GM12874 (cell line): Measurements from ENCODE around the gene RFX4.

Source experiments
- CTCF ChIP-seq: IDR thresholded peaks from 2 replicates; pipeline ENCODE4 v1.5.1; 2011; ENCODE audit warnings: low read depth, mild to moderate bottlenecking, control low read depth, low read length, moderate library complexity; ENCODE audit not compliant: insufficient read depth

The RFX4 gene

DNA sequence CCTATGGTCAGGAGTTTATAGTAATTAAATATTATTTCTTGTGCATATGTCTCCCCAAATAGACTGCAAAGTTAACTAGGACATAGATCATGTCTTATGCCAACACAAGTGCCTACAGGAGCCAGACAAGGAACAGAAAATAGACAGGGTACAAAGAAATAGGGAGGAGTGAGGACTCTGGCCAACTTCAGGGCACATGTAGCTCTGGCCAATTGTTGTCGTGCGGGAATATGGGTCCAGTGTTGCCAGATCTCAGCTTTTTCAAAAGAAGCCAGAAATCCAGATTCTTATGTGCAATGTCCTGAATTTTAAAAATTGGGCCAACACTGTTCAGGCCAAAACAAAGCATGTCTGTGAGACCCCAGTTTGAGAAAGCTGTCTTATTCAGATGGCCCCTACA lies 68.7 kb downstream of the RFX4 start:
- TF ChIP-seq CTCF = no peak

DNA sequence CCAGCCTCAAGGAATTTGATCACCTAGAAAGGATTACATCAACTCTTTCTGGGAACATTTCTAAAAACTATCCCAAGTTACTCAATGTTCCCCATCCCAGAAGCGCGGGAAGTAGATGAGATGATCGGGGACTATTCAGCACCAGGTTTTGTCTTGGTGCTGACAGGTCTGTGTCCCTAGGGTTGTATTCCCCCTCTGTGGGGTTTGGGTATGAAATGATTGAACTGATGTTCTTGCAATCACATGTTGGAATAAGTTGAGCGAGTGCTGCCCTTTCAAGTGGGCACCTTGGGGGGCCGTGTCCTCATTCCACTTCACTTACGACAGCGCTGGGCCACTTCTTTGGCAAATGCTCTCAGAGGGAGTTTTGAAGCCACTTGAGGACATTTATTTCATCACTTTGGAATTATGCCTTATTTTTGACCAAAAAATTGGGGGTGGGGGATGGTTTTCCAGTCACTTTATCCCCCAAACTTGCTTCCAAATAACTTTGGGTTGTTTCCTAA lies 69.8 kb downstream of the RFX4 start:
- TF ChIP-seq CTCF = no peak

DNA sequence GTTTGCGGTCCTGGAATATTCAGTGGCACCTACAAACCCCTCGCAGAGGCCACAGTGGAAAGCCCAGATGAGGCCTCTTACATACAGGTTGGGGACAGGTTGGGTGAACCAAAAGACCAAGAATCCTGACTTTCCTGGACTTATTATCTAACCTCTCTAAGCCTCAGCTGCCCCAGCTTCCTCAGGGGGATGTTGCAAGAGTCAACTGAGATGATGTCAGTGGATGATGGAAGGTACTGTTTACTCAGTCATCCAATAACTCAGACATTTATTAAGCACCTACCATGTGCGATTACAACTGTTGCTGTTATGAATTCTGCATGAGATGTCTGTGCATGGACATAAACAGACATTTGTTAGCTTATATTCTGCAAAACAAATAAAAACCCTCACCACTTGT lies 72.8 kb downstream of the RFX4 start:
- no peak for TF ChIP-seq CTCF

GRCh38 chr12:106657488-106657887 lies 74.7 kb downstream of the RFX4 start:
- no peak for TF ChIP-seq CTCF

DNA sequence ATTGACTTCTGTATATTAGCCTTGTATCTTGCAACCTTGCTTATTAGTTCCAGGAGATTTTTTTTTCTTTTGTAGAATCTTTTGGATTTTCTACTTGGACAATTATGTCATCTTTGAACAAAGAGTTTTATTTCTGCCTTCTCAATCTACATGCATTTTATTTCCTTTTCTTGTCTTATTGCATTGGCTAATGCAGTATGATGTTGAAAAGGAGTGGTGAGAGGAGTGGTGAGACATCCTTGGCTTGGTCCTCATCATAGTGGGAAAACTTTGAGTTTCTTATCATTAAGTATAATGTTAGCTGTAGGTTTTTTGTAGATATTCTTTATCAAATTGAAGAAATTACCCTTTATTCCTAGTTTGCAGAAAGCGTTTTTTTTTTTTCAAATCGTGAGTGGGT lies 80.6 kb downstream of the RFX4 start:
- TF ChIP-seq CTCF = no peak

DNA sequence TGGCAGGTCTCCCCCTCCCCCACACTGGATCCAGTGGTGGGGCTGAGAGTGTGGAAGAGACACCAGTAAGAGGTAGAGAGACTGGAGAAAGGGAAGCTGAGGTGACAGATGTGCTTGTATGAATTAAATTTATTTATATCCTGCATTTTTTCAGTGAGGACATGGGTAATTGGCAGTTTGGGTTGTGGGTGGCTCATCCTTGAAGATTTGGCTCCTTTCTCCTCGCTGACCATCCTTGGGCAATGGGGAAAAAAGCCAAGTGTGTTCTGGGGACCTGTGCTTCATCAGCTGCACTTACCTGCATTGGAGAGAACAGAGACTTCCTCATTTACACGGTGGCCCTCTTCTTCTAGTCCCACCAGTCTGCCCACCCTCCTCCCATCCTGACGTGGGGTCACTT lies 86.4 kb downstream of the RFX4 start:
- no peak for TF ChIP-seq CTCF

DNA sequence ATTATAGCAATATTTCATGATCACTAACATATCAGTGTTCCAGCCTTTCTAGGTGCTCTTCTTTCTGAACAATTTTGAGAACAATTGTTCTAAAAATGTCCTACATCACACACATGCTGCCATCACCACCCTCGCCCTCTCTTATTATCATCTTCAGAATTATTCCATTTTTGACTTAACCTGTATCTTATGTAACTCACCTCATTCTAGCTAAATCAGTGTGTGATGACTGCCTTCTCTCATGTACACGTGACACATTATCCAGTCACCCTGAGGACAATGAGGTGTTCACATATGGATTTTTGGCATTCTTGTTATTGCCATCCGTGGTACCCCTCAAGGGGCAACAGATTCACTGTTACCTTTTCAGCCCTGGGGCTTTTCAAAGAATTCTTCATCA lies 87.3 kb downstream of the RFX4 start:
- TF ChIP-seq CTCF = no peak

DNA sequence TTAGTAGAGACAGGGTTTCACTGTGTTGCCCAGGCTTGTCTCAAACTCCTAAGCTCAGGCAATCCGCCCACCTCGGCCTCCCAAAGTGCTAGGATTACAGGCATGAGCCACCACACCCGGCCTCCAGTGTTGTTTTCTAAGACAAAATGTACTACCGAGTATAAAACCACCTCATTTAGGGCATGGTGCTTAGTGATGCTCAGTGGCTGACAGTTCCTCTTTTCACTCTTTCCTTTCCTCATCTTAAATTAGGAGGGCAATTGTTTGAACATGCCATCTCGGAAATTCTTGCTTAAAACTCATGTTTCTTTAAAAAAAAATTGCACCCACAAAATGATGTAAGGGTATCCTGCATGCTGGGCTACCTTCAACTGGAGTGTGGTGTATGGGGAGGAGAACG lies 89.0 kb downstream of the RFX4 start:
- TF ChIP-seq CTCF = no peak
